Rectal smooth muscle tissue (tissue), 1 donor: ENCODE results near the gene SLC38A3.
"Not testable (repeated sequence)": the region's sequence is repeated elsewhere in the genome, so short reads cannot be mapped to it uniquely, and the experiment has no call there.

Experiments used
- H3K27ac ChIP-seq: one replicate; pipeline ENCODE4 v1.7.0; 2013; ENCODE audit warnings: low read depth, low read length, inconsistent platforms
- H3K27me3 ChIP-seq: one replicate; pipeline ENCODE4 v1.7.0; 2013; ENCODE audit warnings: low read length; ENCODE audit not compliant: control insufficient read depth, insufficient read depth
- H3K36me3 ChIP-seq: one replicate; pipeline ENCODE4 v1.7.0; 2013; ENCODE audit warnings: low read length; ENCODE audit not compliant: control insufficient read depth, insufficient read depth
- H3K4me1 ChIP-seq: one replicate; pipeline ENCODE4 v1.7.0; 2013; ENCODE audit warnings: low read length; ENCODE audit not compliant: control insufficient read depth, insufficient read depth
- H3K4me3 ChIP-seq: one replicate; pipeline ENCODE4 v1.7.0; 2013; ENCODE audit warnings: low read length
- H3K9ac ChIP-seq: one replicate; pipeline ENCODE4 v1.7.0; 2013; ENCODE audit warnings: low read length

SLC38A3 gene

GRCh38 chr3:50236484-50237132 is 31.5 kb downstream of the SLC38A3 start:
- peak overlapping the region; percentile 71 for H3K9ac ChIP-seq
- H3K27me3 ChIP-seq = no peaks in the 10 kb centered on the region
- H3K27ac ChIP-seq = peak overlapping the region; percentile 86
- peak overlapping the region; percentile 96 for H3K4me3 ChIP-seq
- no peaks in the 10 kb centered on the region for H3K36me3 ChIP-seq
- H3K4me1 ChIP-seq = peaks cover 24% of the 10 kb centered on the region

GRCh38 chr3:50237133-50237651 is 32.1 kb downstream of the SLC38A3 start:
- Histone ChIP-seq H3K4me3 (peak overlapping the region; percentile 96), H3K4me1 (peaks cover 24% of the 10 kb centered on the region), H3K36me3 (no peaks in the 10 kb centered on the region), H3K27ac (peak overlapping the region; percentile 86), H3K9ac (peak overlapping the region; percentile 71), H3K27me3 (no peaks in the 10 kb centered on the region)

GRCh38 chr3:50237754-50238548 is 32.9 kb downstream of the SLC38A3 start:
- Histone ChIP-seq H3K36me3 (no peaks in the 10 kb centered on the region), H3K4me1 (peaks cover 24% of the 10 kb centered on the region), H3K4me3 (peak overlapping the region; percentile 96), H3K9ac (peak overlapping the region; percentile 71), H3K27me3 (no peaks in the 10 kb centered on the region), H3K27ac (peak overlapping the region; percentile 86)

GRCh38 chr3:50238549-50239026 is 33.5 kb downstream of the SLC38A3 start:
- Histone ChIP-seq H3K36me3 (no peaks in the 10 kb centered on the region), H3K4me3 (peak overlapping the region; percentile 96), H3K9ac (peak overlapping the region; percentile 12), H3K4me1 (peaks cover 24% of the 10 kb centered on the region), H3K27me3 (no peaks in the 10 kb centered on the region), H3K27ac (peak overlapping the region; percentile 86)

- Histone ChIP-seq H3K36me3 (no peaks in the 10 kb centered on the region), H3K27ac (peak overlapping the region; percentile 86), H3K4me1 (peaks cover 24% of the 10 kb centered on the region), H3K9ac (no peak overlapping the region), H3K27me3 (no peaks in the 10 kb centered on the region), H3K4me3 (no peak overlapping the region)
Measured at GRCh38 chr3:50239649-50240048, 34.6 kb downstream of the SLC38A3 start.

GRCh38 chr3:50241163-50241562 is 36.1 kb downstream of the SLC38A3 start:
- Histone ChIP-seq H3K27ac (no peak overlapping the region), H3K9ac (no peak overlapping the region)

GRCh38 chr3:50241713-50242380 is 36.8 kb downstream of the SLC38A3 start:
- Histone ChIP-seq H3K4me3 (peak overlapping the region; percentile 34), H3K9ac (peak overlapping the region; percentile 10), H3K36me3 (no peaks in the 10 kb centered on the region), H3K27ac (peak overlapping the region; percentile 24), H3K4me1 (peaks cover 34% of the 10 kb centered on the region), H3K27me3 (no peaks in the 10 kb centered on the region)

More at GRCh38 chr3:50241163-50241562, 36.1 kb downstream of the SLC38A3 start:
- H3K4me3 ChIP-seq = peak overlapping the region; percentile 34
- no peaks in the 10 kb centered on the region for H3K27me3 ChIP-seq
- peaks cover 29% of the 10 kb centered on the region for H3K4me1 ChIP-seq
- H3K36me3 ChIP-seq = no peaks in the 10 kb centered on the region

GRCh38 chr3:50242381-50242770 is 37.3 kb downstream of the SLC38A3 start:
- peaks cover 36% of the 10 kb centered on the region for H3K4me1 ChIP-seq
- H3K27me3 ChIP-seq = no peaks in the 10 kb centered on the region
- H3K27ac ChIP-seq = peak overlapping the region; percentile 24
- no peak overlapping the region for H3K9ac ChIP-seq
- H3K36me3 ChIP-seq = peaks cover 2% of the 10 kb centered on the region
- H3K4me3 ChIP-seq = peak overlapping the region; percentile 11

- Histone ChIP-seq H3K27ac (peak overlapping the region; percentile 24), H3K27me3 (no peaks in the 10 kb centered on the region), H3K4me3 (peak overlapping the region; percentile 11), H3K36me3 (peaks cover 2% of the 10 kb centered on the region), H3K4me1 (peaks cover 36% of the 10 kb centered on the region), H3K9ac (no peak overlapping the region)
Measured at GRCh38 chr3:50242851-50243542, 37.9 kb downstream of the SLC38A3 start.

- H3K4me3 ChIP-seq = peak overlapping the region; percentile 11
- no peaks in the 10 kb centered on the region for H3K27me3 ChIP-seq
- peaks cover 31% of the 10 kb centered on the region for H3K4me1 ChIP-seq
- H3K36me3 ChIP-seq = peaks cover 2% of the 10 kb centered on the region
- no peak overlapping the region for H3K9ac ChIP-seq
- peak overlapping the region; percentile 22 for H3K27ac ChIP-seq
Measured at GRCh38 chr3:50243543-50243895, 38.4 kb downstream of the SLC38A3 start.

- H3K27me3 ChIP-seq, H3K9ac ChIP-seq, H3K4me3 ChIP-seq, H3K36me3 ChIP-seq: not testable (repeated sequence)
- peak overlapping the region; percentile 6 for H3K27ac ChIP-seq
- H3K4me1 ChIP-seq = peaks cover 18% of the 10 kb centered on the region
Measured at GRCh38 chr3:50244813-50245212, 39.7 kb downstream of the SLC38A3 start.
